Measurements from ENCODE around the gene C1orf159.
A peak's percentile ranks its signal among the peaks of the same experiment; 100 is the strongest.

Gene C1orf159

GRCh38 chr1:1053682-1054081 lies 62.2 kb downstream of the C1orf159 start:
- no peak for DNase-seq (ENCODE audit: low spot score)

DNA sequence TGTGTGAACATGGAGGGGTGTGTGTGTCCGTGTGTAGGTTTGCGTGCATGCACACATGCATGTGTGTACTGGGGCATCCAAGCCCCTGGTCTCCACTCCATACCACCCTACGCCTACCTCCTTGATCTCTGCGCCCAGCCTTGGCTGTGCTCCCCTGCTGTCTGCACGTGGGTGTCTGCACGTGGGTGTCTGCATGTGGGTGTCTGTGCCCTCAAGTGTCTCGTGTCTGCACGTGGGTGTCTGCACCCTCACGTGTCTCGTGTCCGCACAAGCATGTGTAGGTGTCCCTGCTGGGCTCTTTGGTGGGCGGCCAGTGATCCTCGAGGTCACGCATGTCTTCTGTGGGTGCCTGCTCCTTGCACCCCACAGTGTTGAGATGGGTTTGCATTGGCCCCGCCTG lies 62.9 kb downstream of the C1orf159 start:
- DNase-seq (ENCODE audit: low spot score), result no peak

DNA sequence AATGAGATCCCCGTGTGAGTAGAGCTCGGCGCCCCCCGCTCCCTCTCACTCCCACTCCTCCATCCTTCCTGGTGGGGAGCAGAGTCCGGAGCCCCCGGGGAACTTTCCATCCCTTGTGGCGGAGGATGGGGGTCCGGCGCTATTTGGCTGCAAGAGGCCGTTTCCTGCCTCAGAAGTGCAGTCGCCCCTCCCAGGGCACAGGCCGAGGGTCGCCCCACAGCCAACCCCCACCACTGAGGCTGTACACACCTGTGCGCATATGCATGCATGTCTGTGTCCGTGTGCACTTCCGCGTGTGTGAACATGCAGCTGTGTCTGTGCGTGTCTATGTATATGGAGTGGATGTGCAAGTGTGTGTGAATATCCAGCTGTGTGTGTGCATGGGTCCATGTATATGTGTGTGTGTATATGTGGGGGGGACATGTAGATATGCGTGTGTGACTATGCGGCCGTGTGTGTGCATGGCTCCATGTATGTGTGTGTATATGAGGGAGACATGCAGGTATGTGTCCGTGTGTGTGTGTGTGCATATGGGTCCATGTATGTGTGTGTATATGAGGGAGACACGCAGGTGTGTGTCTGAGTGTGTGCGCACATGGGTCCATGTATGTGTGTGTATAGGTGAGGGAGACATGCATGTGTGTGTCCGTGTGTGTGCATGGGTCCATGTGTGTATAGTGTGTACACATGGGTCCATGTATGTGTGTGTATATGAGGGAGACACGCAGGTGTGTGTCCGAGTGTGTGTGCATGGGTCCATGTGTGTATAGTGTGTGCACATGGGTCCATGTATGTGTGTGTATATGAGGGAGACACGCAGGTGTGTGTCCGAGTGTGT lies 63.7 kb downstream of the C1orf159 start:
- no peak for DNase-seq (ENCODE audit: low spot score)

- no peak for DNase-seq (ENCODE audit: low spot score)
These were observed 64.6 kb downstream of the C1orf159 start for GRCh38 chr1:1051127-1051810.

DNA sequence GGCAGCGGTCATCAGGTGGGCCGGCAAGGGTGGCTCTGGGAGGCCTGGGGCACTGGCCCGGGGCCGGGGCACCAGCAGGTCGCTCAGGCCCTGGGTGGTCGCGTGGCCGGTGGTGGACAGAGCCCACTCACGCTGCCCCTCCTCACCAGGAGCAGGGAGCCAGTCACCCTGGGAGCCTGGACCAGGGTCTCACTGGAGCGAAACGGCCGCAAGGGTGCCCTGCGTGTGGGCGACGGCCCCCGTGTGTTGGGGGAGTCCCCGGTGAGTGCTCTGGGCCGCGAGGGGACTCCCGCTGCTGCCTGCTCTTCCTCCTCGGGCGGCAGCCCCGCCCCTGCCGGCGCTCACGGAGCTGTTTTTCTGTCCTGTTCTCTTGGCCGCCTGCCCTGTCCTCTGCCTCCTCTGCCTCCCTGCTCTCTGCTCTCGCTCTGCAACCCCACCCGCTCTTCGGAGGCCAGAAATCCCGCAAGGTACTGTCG lies 65.3 kb downstream of the C1orf159 start:
- no peak for DNase-seq (ENCODE audit: low spot score)

- no peak for DNase-seq (ENCODE audit: low spot score)
These were observed 66.3 kb downstream of the C1orf159 start for GRCh38 chr1:1049318-1050165.

- DNase-seq (ENCODE audit: low spot score), result no peak
These were observed 67.1 kb downstream of the C1orf159 start for GRCh38 chr1:1048765-1049164.

- DNase-seq (ENCODE audit: low spot score), result no peak
These were observed 67.9 kb downstream of the C1orf159 start for GRCh38 chr1:1047963-1048362.

DNA sequence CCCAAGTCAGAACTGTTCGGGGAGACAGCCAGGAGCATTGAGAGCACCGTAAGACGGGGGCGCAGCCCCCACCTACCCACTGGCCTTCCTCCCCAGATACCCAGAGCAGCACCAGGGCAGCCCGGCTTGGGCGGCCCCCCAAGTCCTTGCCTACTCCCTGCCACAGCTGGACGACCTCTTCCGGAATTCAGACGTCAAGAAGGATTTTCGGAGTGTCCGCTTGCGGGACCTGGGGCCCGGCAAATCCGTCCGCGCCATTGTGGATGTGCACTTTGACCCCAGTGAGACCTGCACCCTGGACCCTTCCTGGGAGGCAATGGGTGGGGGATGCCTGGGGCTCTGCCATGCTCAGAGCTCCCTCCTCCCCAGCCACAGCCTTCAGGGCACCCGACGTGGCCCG lies 68.5 kb downstream of the C1orf159 start:
- no peak for DNase-seq (ENCODE audit: low spot score)

GRCh38 chr1:1046767-1047166 lies 69.1 kb downstream of the C1orf159 start:
- DNase-seq (ENCODE audit: low spot score), result no peak

DNA sequence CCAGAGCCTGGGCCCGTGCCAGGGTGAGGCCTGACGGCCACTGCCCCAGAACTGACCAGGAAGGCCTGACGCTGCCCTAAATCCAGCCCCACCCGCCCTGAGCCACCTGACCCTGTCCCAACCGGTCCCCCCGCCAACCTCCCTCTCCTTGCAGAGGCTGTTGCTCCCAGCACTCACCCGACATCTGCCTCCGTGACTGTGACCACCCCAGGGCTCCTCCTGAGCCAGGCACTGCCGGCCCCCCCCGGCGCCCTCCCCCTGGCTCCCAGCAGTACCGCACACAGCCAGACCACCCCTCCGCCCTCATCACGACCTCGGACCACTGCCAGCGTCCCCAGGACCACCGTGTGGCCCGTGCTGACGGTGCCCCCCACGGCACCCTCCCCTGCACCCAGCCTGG lies 69.6 kb downstream of the C1orf159 start:
- no peak for DNase-seq (ENCODE audit: low spot score)

DNA sequence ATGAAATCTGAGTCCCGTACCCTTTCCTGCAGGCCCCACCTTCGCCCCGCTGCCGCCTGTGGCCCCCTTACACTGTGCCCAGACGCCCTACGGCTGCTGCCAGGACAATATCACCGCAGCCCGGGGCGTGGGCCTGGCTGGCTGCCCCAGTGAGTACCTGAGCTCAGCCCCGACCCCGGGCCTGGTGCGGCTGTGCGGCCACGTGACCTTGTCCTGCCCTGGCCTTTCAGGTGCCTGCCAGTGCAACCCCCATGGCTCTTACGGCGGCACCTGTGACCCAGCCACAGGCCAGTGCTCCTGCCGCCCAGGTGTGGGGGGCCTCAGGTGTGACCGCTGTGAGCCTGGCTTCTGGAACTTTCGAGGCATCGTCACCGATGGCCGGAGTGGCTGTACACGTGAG lies 70.8 kb downstream of the C1orf159 start:
- no peak for DNase-seq (ENCODE audit: low spot score)

DNA sequence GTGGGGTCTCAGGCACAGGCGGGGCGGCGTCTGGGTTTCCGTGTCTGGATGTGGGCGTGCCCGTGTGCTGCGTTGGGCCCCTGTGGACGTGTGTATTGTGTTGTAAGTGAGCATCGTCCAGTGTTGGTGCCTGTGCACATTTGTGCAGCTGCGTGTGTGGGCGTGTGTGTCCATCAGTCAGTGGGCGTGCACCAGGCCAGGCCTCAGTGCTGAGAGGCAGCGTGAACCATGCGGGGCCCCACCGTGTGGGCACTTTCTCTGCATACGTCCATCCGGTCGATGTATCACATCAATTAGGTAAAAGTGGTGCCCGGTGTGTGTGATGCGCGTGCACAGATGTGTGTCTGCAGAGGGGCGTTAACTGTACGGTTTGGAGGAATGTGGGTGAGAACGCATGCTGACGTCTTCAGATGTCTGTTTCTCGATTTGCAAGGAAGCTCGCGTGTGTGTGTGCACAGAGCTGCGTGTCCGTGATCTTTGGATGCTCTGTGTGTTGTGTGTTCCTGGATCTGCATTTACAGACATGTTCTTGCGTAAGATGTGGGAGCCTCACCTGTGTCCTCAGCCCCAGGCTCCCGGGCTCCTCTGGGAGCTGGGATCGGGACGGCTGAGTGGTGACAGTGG lies 71.3 kb downstream of the C1orf159 start:
- DNase-seq (ENCODE audit: low spot score), result no peak

- DNase-seq (ENCODE audit: low spot score), result no peak
These were observed 72.0 kb downstream of the C1orf159 start for GRCh38 chr1:1043921-1044320.

DNA sequence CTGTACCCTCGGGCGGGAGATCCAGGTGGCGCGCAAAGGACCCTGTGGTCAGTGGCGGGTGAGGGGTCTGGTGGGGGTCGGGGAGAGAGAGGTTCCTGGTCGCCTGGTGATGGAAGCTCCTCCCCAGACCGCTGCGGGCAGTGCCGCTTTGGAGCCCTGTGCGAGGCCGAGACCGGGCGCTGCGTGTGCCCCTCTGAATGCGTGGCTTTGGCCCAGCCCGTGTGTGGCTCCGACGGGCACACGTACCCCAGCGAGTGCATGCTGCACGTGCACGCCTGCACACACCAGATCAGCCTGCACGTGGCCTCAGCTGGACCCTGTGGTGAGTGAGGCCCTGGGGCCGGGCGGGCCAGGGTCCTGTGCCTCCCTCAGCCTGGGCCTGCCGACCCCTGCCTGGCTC lies 72.5 kb downstream of the C1orf159 start:
- no peak for DNase-seq (ENCODE audit: low spot score)

DNA sequence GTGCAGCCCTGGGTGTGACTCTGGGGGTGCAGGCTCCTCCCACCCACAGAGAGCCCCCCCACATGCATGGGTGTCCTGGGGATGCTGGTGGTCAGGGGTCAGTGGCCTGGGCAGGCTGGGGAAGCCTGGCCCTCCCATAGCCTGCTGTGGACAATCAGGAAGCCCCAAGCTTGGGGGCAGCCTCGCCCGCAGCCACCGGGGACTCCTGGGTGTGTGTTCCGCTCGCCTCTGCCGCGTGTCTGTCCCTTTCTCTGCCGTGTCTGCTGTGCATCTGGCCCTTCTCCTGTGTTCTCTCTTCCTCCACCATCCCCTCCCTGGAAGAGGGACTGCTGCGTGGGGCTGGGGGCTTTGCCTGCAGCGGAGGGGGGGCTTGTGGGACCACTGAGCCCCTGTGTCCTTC lies 73.1 kb downstream of the C1orf159 start:
- no peak for DNase-seq (ENCODE audit: low spot score)

- no peak for DNase-seq (ENCODE audit: low spot score)
These were observed 74.0 kb downstream of the C1orf159 start for GRCh38 chr1:1041873-1042272.

GRCh38 chr1:1041092-1041523 lies 74.8 kb downstream of the C1orf159 start:
- no peak for DNase-seq (ENCODE audit: low spot score)

DNA sequence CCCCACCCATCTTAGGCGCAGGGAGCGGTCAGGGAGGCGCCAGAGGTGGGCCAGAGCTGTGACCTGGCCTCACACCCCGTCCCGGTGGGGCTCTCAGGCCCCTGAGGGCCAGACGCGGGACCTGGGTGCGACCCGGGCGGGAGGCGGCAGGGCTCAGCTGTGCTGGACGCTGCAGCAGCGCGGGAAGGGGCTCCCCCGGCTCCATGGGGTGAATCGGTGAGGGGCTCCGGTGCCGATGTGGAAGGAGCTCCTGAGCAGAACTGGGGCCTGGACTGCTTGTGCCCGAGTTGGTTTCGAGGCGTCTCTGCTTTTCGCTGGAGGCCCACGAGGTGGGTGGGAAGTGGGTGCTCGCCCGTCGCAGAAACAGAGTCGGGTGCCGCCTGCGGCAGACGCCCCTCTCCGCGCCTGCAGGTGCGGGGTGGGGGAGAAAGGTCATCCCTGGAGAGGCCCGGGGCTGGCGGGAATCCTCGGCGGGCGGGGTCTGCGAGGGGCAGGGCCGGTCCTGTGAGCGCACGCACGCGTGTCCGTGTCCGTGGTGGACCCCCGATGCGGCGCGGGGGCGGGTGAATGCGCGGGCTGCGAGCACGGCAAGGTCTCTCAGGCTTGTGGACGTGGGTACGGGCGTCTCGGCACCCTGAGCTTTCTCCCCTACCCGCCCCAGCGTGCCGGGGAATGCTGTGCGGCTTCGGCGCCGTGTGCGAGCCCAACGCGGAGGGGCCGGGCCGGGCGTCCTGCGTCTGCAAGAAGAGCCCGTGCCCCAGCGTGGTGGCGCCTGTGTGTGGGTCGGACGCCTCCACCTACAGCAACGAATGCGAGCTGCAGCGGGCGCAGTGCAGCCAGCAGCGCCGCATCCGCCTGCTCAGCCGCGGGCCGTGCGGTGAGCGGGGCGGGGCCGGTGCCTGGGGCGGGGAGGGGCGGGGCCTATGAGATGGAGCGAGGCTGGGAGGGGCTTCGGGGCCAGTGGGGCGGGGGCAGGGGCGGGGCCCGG lies 75.6 kb downstream of the C1orf159 start:
- DNase-seq (ENCODE audit: low spot score), result peak; percentile 86

- DNase-seq (ENCODE audit: low spot score), result no peak
These were observed 76.6 kb downstream of the C1orf159 start for GRCh38 chr1:1039145-1039910.
